IMR-90 (cell line): ENCODE measurements around the gene ENTREP3. TPM values are rescaled to one million over a fixed set of nuclear protein-coding genes. Genes with fewer than 3 reads are reported as not detected.
A peak's percentile ranks its signal among the peaks of the same experiment; 100 is the strongest.

Experiments used
- ATAC-seq: fragments of 200-7000 bp; cut with Tn5 transposase; 2 replicates; pipeline ENCODE4 v1.9.1; 2020; ENCODE audit warnings: low read depth, mild to moderate bottlenecking, moderate library complexity
- BruUV-seq: library from RNA; stranded (reverse); fragments of 400-500 nt; replicated peaks from 2 replicates; lab custom pipeline; 2021; lab: Mats Ljungman, UMichigan
- CTCF ChIA-PET: fragments of 300-600 bp; formaldehyde crosslinking; extraction: SDS; loops from one replicate; lab custom pipeline; 2021; ENCODE audit warnings: antibody characterized with exemption; lab: Yijun Ruan, JAX
- POLR2A ChIA-PET: fragments of 300-600 bp; sonication (Branson Sonifier 250); formaldehyde crosslinking; loops from one replicate; lab custom pipeline; 2022; ENCODE audit warnings: antibody characterized with exemption; ENCODE audit not compliant: unreplicated experiment; lab: Charles Lee
- DNase-seq: peaks from one replicate; pipeline ENCODE4 v3.0.0; 2013
- H2AFZ ChIP-seq: replicated peaks from 2 replicates; pipeline ENCODE3; 2013; ENCODE audit warnings: low read length, mild to moderate bottlenecking; ENCODE audit not compliant: poor library complexity
- H2AK5ac ChIP-seq: 2 replicates; pipeline ENCODE4 v1.6.1; 2013; ENCODE audit warnings: low read depth, low read length, inconsistent platforms
- H2AK9ac ChIP-seq: replicated peaks from 2 replicates; pipeline ENCODE3; 2013; ENCODE audit warnings: mild to moderate bottlenecking, low read depth, low read length, moderate library complexity; ENCODE audit not compliant: poor library complexity
- H2BK120ac ChIP-seq: 2 replicates; pipeline ENCODE4 v1.6.1; 2013; ENCODE audit warnings: low read depth, low read length, inconsistent platforms
- H2BK15ac ChIP-seq: 3 replicates; pipeline ENCODE4 v1.6.1; 2013; ENCODE audit warnings: low read depth, low read length, inconsistent platforms
- H2BK20ac ChIP-seq: 2 replicates; pipeline ENCODE4 v1.6.1; 2013; ENCODE audit warnings: low read depth, mild to moderate bottlenecking, inconsistent platforms, low read length, moderate library complexity
- H2BK5ac ChIP-seq: 2 replicates; pipeline ENCODE4 v1.6.1; 2013; ENCODE audit warnings: mild to moderate bottlenecking, low read depth, low read length, inconsistent platforms; ENCODE audit not compliant: poor library complexity, severe bottlenecking
- H3K14ac ChIP-seq: replicated peaks from 2 replicates; pipeline ENCODE4 v1.6.1; 2013; ENCODE audit warnings: low read depth, low read length, inconsistent platforms
- H3K18ac ChIP-seq: 2 replicates; pipeline ENCODE4 v1.6.1; 2013; ENCODE audit warnings: low read depth, low read length, control low read depth
- H3K23ac ChIP-seq: 2 replicates; pipeline ENCODE4 v1.6.1; 2013; ENCODE audit warnings: low read depth, low read length, inconsistent platforms
- H3K27ac ChIP-seq: 2 replicates; pipeline ENCODE4 v1.5.1; 2013; ENCODE audit warnings: mild to moderate bottlenecking, control low read depth, low read length; ENCODE audit not compliant: insufficient read depth
- H3K27me3 ChIP-seq: 2 replicates; pipeline ENCODE4 v1.6.1; 2013; ENCODE audit warnings: low read length; ENCODE audit not compliant: control insufficient read depth, insufficient read depth
- H3K36me3 ChIP-seq: 2 replicates; pipeline ENCODE4 v1.6.1; 2013; ENCODE audit warnings: low read length, mixed read lengths; ENCODE audit not compliant: control insufficient read depth, insufficient read depth
- H3K4ac ChIP-seq: 2 replicates; pipeline ENCODE4 v1.6.1; 2013; ENCODE audit warnings: low read depth, low read length, inconsistent platforms
- H3K4me1 ChIP-seq: 2 replicates; pipeline ENCODE4 v1.6.1; 2013; ENCODE audit warnings: low read length, mixed read lengths; ENCODE audit not compliant: control insufficient read depth, insufficient read depth
- H3K4me2 ChIP-seq: 2 replicates; pipeline ENCODE4 v1.6.1; 2013; ENCODE audit warnings: low read depth, mild to moderate bottlenecking, control low read depth, low read length, moderate library complexity
- H3K4me3 ChIP-seq: 2 replicates; pipeline ENCODE4 v1.5.1; 2013; ENCODE audit warnings: low read depth, mild to moderate bottlenecking, control low read depth, low read length, moderate library complexity; ENCODE audit not compliant: insufficient read depth
- H3K56ac ChIP-seq: 2 replicates; pipeline ENCODE4 v1.6.1; 2013; ENCODE audit warnings: low read length, inconsistent platforms; ENCODE audit not compliant: insufficient read depth; ENCODE audit errors: extremely low read depth
- H3K79me1 ChIP-seq, 2 experiments: 2 replicates each; pipeline ENCODE4 v1.6.1; 2013; ENCODE audit warnings: low read length in 2 of 2, inconsistent platforms in 1 of 2, low read depth in 1 of 2
- H3K9ac ChIP-seq: 2 replicates; pipeline ENCODE4 v1.6.1; 2013; ENCODE audit warnings: low read depth, low read length, control low read depth
- H3K9me1 ChIP-seq: 2 replicates; pipeline ENCODE4 v1.6.1; 2013; ENCODE audit warnings: low read length, inconsistent platforms; ENCODE audit not compliant: insufficient read depth
- H3K9me3 ChIP-seq: 2 replicates; pipeline ENCODE4 v1.6.1; 2013; ENCODE audit warnings: low read length; ENCODE audit not compliant: control insufficient read depth, insufficient read depth
- H4K20me1 ChIP-seq: 2 replicates; pipeline ENCODE4 v1.6.1; 2013; ENCODE audit warnings: low read length, inconsistent platforms; ENCODE audit not compliant: insufficient read depth
- H4K5ac ChIP-seq: 2 replicates; pipeline ENCODE4 v1.6.1; 2013; ENCODE audit warnings: mild to moderate bottlenecking, low read depth, low read length, control low read depth
- H4K8ac ChIP-seq, 2 experiments: 2 replicates each; pipeline ENCODE4 v1.6.1; 2013; ENCODE audit warnings: low read depth in 2 of 2, low read length in 2 of 2, control low read depth in 1 of 2, inconsistent platforms in 1 of 2
- H4K91ac ChIP-seq: 2 replicates; pipeline ENCODE4 v1.6.1; 2013; ENCODE audit warnings: low read depth, low read length, inconsistent platforms; ENCODE audit not compliant: insufficient read depth
- CHD1 ChIP-seq: IDR thresholded peaks from 2 replicates; pipeline ENCODE4 v1.6.1; 2012; ENCODE audit warnings: low read depth, low read length, improper control_type of control experiment
- RAD21 ChIP-seq: IDR thresholded peaks from 2 replicates; pipeline ENCODE4 v1.6.1; 2012; ENCODE audit warnings: low read length, improper control_type of control experiment
- WGBS, 2 experiments: methylation state at CpG; one replicate each; pipeline versions ENCODE4 v1.1.5 to v1.1.7; 2013; ENCODE audit warnings: missing lambda C conversion rate in 2 of 2; ENCODE audit not compliant: insufficient read length in 1 of 2; ENCODE audit errors: extremely low coverage in 2 of 2; 5-methylcytosine and 5-hydroxymethylcytosine counted together
- dilution Hi-C: fragments of 300-500 bp; cut with HindIII; formaldehyde crosslinking; loops from one replicate; pipeline ENCODE4 v1.14.3; 2018; ENCODE audit warnings: low sequenced_read_pairs; ENCODE audit not compliant: unreplicated experiment
- in situ Hi-C: fragments of 300-500 bp; cut with MboI; formaldehyde crosslinking; loops from 3 replicates; pipeline ENCODE4 v1.14.3; 2019; ENCODE audit warnings: low sequenced_read_pairs, inconsistent platforms, mixed read lengths
- intact Hi-C: fragments of 100-400 bp; cut with micrococcal nuclease; formaldehyde crosslinking; loops from 2 replicates; pipeline ENCODE4 v1.10.0; 2022
- polyA plus RNA-seq, 3 experiments: library from polyadenylated mRNA; depleted of rRNA; stranded (reverse); fragments of >200 nt; gene quantifications; 2 replicates each; pipeline ENCODE4 v1.2.3, GENCODE V29; 2012; ENCODE audit warnings: low replicate concordance in 1 of 3
- total RNA-seq: library from RNA; depleted of rRNA; stranded (reverse); fragments of >200 nt; gene quantifications from 2 replicates; pipeline ENCODE4 v1.2.3, GENCODE V29; 2012

The ENTREP3 gene
- total and polyA plus RNA-seq, 2 of the 4 experiments (the other 2 are of a cell fraction): 1.4 to 23.8 TPM

DNA sequence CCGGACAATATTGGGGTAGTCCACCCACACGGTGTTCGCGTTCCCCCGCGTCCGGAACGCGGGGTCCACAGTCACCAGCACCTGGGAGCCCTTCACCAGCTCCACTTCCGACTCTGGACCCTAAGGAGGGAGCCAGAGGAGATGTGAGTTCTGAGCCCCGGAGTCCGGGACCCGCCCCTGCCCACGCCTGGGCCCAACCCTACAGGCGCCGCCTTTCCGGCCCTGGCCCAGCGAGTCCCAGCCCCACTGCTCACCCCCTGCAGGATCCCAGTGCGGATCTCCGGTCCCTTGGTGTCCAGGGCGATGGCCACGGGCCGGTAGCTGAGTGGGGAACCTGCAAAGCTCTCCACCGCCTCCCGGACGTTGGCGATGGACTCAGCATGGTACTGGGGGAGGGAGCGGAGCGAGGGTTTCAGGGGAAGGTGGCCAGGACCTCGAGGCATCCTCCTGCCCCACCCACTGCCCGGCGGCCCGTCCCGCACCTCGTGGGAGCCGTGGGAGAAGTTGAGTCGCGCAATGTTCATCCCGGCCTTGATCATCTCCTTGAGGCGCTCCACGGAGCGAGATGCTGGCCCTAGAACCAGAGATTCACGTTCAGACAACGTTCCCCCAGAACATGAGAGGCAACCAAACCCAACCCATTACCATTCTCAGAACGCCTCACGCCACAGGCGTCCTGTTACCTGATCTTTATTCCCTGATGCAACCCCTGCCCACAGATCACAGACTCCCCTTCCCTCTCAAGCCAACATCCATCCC, 40.1 kb upstream of the ENTREP3 start:
- Histone ChIP-seq H4K91ac (no peak overlapping the region), H3K9me1 (no peaks in the 10 kb centered on the region), H2AK5ac (no peak overlapping the region), H2BK120ac (no peak overlapping the region), H3K27me3 (peaks cover 54% of the 10 kb centered on the region), H3K4me3 (no peak overlapping the region), H3K36me3 (no peaks in the 10 kb centered on the region), H3K9me3 (peaks cover 2% of the 10 kb centered on the region; the same call in 1 of the 2 replicates), H4K5ac (no peak overlapping the region), H3K56ac (no peak overlapping the region), H4K8ac (no peak overlapping the region), H3K18ac (no peak overlapping the region), H3K79me1 (no peaks in the 10 kb centered on the region), H2BK20ac (no peak overlapping the region), H2BK5ac (no peak overlapping the region), H3K27ac (no peak overlapping the region), H4K20me1 (no peaks in the 10 kb centered on the region), H3K4me2 (no peak overlapping the region; the same call in 1 of the 2 replicates), H3K14ac (no peak overlapping the region), H2AFZ (peak overlapping the region; percentile 70), H3K4me1 (no peaks in the 10 kb centered on the region), H3K4ac (no peak overlapping the region), H2AK9ac (no peak overlapping the region), H3K9ac (no peak overlapping the region), H2BK15ac (no peak overlapping the region), H3K23ac (no peak overlapping the region)
- ChIA-PET POLR2A (no interaction called here), CTCF (interaction anchor here (0.6 kb wide), 1 partner anchor 20 kb away, joined by 8 read pairs; no protein-coding TSS in a partner anchor)
- intact Hi-C loops: no loop called here
- no TSS peak for BruUV-seq
- ATAC-seq: no peak
- in situ Hi-C loops: no loop called here
- WGBS, 2 experiments: 8% methylated on average over 13 of the region's 47 CpGs; no CpG with 5 or more reads in 1 of the 2 experiments
- no peak for DNase-seq
- dilution Hi-C loops: no loop called here
- TF ChIP-seq RAD21: no peak
- no peak for TF ChIP-seq CHD1
